GM21447 (cell line): Measurements from ENCODE around the gene SLC13A4.
"Not testable (repeated sequence)": the region's sequence is repeated elsewhere in the genome, so short reads cannot be mapped to it uniquely, and the experiment has no call there.

ENCODE experiments used
- ATAC-seq: cut with Tn5 transposase; IDR thresholded peaks from one replicate; pipeline ENCODE4 v1.9.1; 2021; ENCODE audit not compliant: unreplicated experiment

The SLC13A4 gene

GRCh38 chr7:135704074-135704473, 23.9 kb downstream of the SLC13A4 start:
- no peak for ATAC-seq

- no peak for ATAC-seq
Measured at GRCh38 chr7:135697276-135698049, 30.5 kb downstream of the SLC13A4 start.

- no peak for ATAC-seq
Measured at GRCh38 chr7:135693558-135693957, 34.4 kb downstream of the SLC13A4 start.

DNA sequence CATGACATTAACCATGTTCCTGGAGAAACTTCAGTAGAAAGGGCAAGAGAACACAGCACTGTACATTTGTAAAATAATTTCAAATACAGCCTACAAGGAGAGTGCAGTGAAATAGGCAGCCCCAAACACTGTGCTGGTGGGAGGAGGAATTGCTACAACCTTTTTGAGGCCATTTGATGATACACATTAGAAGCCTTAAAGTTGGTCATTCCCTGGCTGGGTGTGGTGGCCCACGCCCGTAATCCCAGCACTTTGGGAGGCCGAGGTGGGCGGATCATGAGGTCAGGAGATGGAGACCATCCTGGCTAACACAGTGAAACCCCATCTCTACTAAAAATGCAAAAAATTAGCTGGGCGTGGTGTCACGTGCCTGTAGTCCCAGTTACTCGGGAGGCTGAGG, 35.4 kb downstream of the SLC13A4 start:
- ATAC-seq = not testable (repeated sequence)

- no peak for ATAC-seq
Measured at GRCh38 chr7:135692055-135692454, 35.9 kb downstream of the SLC13A4 start.

GRCh38 chr7:135690566-135690965, 37.4 kb downstream of the SLC13A4 start:
- ATAC-seq = no peak

- ATAC-seq = no peak
Measured at GRCh38 chr7:135687466-135687865, 40.5 kb downstream of the SLC13A4 start.

DNA sequence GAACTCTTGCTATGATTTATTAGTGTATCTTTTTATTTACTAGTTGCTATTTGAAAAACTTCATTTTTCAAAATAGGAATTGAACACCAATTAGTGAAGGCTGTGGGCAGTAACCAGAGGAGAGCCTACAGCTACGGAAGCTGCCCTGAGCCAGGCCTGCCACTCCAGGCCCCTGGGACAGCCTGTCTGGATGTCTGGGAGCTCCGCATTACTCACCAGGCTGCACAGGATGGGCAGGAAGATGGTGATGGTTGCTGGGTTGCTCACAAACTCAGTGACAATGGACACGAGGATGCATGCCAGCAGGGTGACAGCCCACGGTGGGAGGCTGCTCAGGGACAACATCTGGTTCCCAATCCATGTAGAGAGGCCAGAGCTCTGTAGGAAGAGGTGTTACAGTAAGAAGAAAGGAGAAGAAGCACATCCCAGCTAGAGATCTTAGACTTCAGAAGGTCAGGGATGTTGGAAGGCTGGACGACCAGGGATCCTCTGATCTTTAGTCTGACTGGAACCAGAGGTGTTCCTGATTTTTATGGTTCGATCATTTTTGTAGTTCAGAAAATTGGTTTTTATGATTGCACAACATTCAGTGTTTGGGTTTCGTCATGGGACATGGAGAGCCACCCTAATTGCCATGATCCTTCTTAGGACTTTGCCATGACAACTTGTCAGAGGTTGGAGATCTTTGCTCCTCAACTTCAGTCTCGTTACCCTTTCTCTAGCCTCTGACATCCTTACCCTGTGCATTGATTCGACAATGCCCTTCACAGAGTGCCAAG, 42.5 kb downstream of the SLC13A4 start:
- no peak for ATAC-seq

GRCh38 chr7:135684699-135685098, 43.3 kb downstream of the SLC13A4 start:
- no peak for ATAC-seq

- no peak for ATAC-seq
Measured at GRCh38 chr7:135684136-135684535, 43.9 kb downstream of the SLC13A4 start.

DNA sequence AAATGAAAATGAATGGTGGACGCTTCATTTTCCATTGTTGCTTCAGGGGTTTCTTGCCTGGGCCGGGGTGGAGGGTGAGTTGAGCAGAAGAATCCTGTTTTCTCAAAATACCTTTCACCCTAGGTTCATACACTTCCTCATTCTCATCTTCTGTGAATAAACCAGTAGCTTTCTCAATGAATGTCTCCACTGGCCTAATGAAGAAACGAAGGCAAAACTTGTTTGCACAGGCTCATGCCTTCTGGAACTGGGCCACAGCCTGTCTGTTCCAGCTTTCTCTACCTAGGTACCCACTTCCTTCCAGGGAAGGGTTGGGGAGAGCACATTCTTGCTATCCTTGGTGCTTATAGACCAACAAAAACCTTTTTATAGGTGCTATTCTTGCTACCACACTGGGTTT, 44.4 kb downstream of the SLC13A4 start:
- ATAC-seq = no peak

GRCh38 chr7:135682191-135682590, 45.8 kb downstream of the SLC13A4 start:
- ATAC-seq = no peak

- ATAC-seq = no peak
Measured at GRCh38 chr7:135681762-135682161, 46.2 kb downstream of the SLC13A4 start.

- ATAC-seq = no peak
Measured at GRCh38 chr7:135678612-135679575, 49.1 kb downstream of the SLC13A4 start.

GRCh38 chr7:135673360-135673706, 54.7 kb downstream of the SLC13A4 start:
- no peak for ATAC-seq

GRCh38 chr7:135672560-135673359, 55.2 kb downstream of the SLC13A4 start:
- ATAC-seq = no peak

GRCh38 chr7:135670179-135670578, 57.8 kb downstream of the SLC13A4 start:
- no peak for ATAC-seq

- ATAC-seq = no peak
Measured at GRCh38 chr7:135669774-135670173, 58.2 kb downstream of the SLC13A4 start.

- ATAC-seq = not testable (repeated sequence)
Measured at GRCh38 chr7:135668852-135669395, 59.1 kb downstream of the SLC13A4 start.

DNA sequence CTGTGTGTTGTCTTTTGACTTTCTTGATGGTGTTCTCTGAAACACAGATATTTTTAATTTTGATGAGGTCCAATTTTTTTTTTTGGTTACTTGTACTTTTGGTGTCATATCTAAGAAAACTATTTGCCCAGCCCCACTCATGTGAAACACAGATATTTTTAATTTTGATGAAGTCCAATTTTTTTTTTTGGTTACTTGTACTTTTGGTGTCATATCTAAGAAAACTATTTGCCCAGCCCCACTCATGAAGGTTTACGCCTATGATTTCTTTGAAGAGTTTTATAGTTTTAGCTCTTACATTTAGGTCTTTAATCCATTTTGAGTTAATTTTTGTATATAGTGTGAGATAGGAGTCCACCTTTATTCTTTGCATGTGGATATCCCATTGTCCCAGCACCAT, 60.4 kb downstream of the SLC13A4 start:
- ATAC-seq = not testable (repeated sequence)
